H9 (cell line): ENCODE data around the gene CCNO. TPM values are rescaled to one million over a fixed set of nuclear protein-coding genes. Genes with fewer than 3 reads are reported as not detected.

Experiments
- DNase-seq: peaks from one replicate; pipeline ENCODE4 v3.0.0-alpha.2; 2017
- H2AFZ ChIP-seq: one replicate; pipeline ENCODE4 v1.6.1; 2013; ENCODE audit warnings: mild to moderate bottlenecking, low read length, control low read depth, moderate library complexity
- H2AK5ac ChIP-seq: 2 replicates; pipeline ENCODE4 v1.6.1; 2013; ENCODE audit warnings: low read length, control low read depth, mixed read lengths; ENCODE audit not compliant: insufficient read length
- H2BK120ac ChIP-seq: one replicate; pipeline ENCODE4 v1.6.1; 2013; ENCODE audit warnings: low read depth, mild to moderate bottlenecking, low read length, control low read depth, inconsistent platforms; ENCODE audit not compliant: poor library complexity, severe bottlenecking
- H2BK12ac ChIP-seq: 2 replicates; pipeline ENCODE4 v1.6.1; 2013; ENCODE audit warnings: low read length, control low read depth, mixed read lengths, low read depth; ENCODE audit not compliant: insufficient read length
- H2BK15ac ChIP-seq: 2 replicates; pipeline ENCODE4 v1.6.1; 2013; ENCODE audit warnings: low read depth, low read length, control low read depth
- H2BK20ac ChIP-seq: one replicate; pipeline ENCODE4 v1.6.1; 2013; ENCODE audit warnings: low read depth, mild to moderate bottlenecking, low read length, control low read depth, inconsistent platforms; ENCODE audit not compliant: poor library complexity, severe bottlenecking
- H2BK5ac ChIP-seq: 2 replicates; pipeline ENCODE4 v1.6.1; 2013; ENCODE audit warnings: low read length, control low read depth, mixed read lengths; ENCODE audit not compliant: insufficient read length
- H3K14ac ChIP-seq: 2 replicates; pipeline ENCODE4 v1.6.1; 2013; ENCODE audit warnings: low read length, control low read depth; ENCODE audit not compliant: insufficient read depth
- H3K18ac ChIP-seq: 2 replicates; pipeline ENCODE4 v1.6.1; 2013; ENCODE audit warnings: low read depth, mild to moderate bottlenecking, mixed read lengths, low read length, control low read depth; ENCODE audit not compliant: insufficient read length
- H3K23ac ChIP-seq: 2 replicates; pipeline ENCODE4 v1.6.1; 2013; ENCODE audit warnings: low read length, control low read depth, mixed read lengths, low read depth; ENCODE audit not compliant: insufficient read length
- H3K23me2 ChIP-seq: 2 replicates; pipeline ENCODE4 v1.6.1; 2013; ENCODE audit warnings: low read depth, mild to moderate bottlenecking, mixed read lengths, low read length, control low read depth; ENCODE audit not compliant: insufficient read length, poor library complexity, severe bottlenecking
- H3K27ac ChIP-seq: 2 replicates; pipeline ENCODE4 v1.5.1; 2013; ENCODE audit warnings: low read length, control low read depth, mixed read lengths, low read depth; ENCODE audit not compliant: insufficient read length
- H3K27me3 ChIP-seq: 2 replicates; pipeline ENCODE4 v1.6.1; 2013; ENCODE audit warnings: low read length, control low read depth, inconsistent platforms; ENCODE audit not compliant: insufficient read depth
- H3K4ac ChIP-seq: 2 replicates; pipeline ENCODE4 v1.6.1; 2013; ENCODE audit warnings: low read depth, mild to moderate bottlenecking, control low read depth, inconsistent platforms, low read length, moderate library complexity
- H3K4me1 ChIP-seq: 2 replicates; pipeline ENCODE4 v1.6.1; 2013; ENCODE audit warnings: low read length, control low read depth, inconsistent platforms; ENCODE audit not compliant: insufficient read depth
- H3K4me2 ChIP-seq: 2 replicates; pipeline ENCODE4 v1.6.1; 2013; ENCODE audit warnings: low read length, control low read depth, mixed read lengths; ENCODE audit not compliant: insufficient read length, insufficient read depth
- H3K56ac ChIP-seq: 2 replicates; pipeline ENCODE4 v1.6.1; 2013; ENCODE audit warnings: low read depth, mild to moderate bottlenecking, mixed read lengths, low read length, control low read depth; ENCODE audit not compliant: insufficient read length
- H3K79me1 ChIP-seq: 2 replicates; pipeline ENCODE4 v1.6.1; 2013; ENCODE audit warnings: low read depth, mild to moderate bottlenecking, moderate library complexity, low read length, control low read depth, inconsistent platforms; ENCODE audit not compliant: insufficient read depth, poor library complexity, severe bottlenecking
- H3K79me2 ChIP-seq: 2 replicates; pipeline ENCODE4 v1.6.1; 2013; ENCODE audit warnings: low read length, control low read depth, inconsistent platforms; ENCODE audit not compliant: insufficient read depth
- H3K9ac ChIP-seq: 2 replicates; pipeline ENCODE4 v1.6.1; 2013; ENCODE audit warnings: low read length, control low read depth, mixed read lengths; ENCODE audit not compliant: insufficient read length; ENCODE audit errors: extremely low read depth
- H3K9me3 ChIP-seq: one replicate; pipeline ENCODE4 v1.6.1; 2013; ENCODE audit warnings: low read depth, low read length, inconsistent platforms; ENCODE audit not compliant: control insufficient read depth
- H3T11ph ChIP-seq: one replicate; pipeline ENCODE4 v1.6.1; 2013; ENCODE audit warnings: mild to moderate bottlenecking, low read length, control low read depth, inconsistent platforms
- H4K20me1 ChIP-seq: one replicate; pipeline ENCODE4 v1.6.1; 2013; ENCODE audit not compliant: control insufficient read depth, insufficient read length, insufficient read depth
- H4K5ac ChIP-seq: 2 replicates; pipeline ENCODE4 v1.6.1; 2013; ENCODE audit warnings: low read depth, mild to moderate bottlenecking, mixed read lengths, low read length, control low read depth; ENCODE audit not compliant: insufficient read length
- H4K8ac ChIP-seq: replicated peaks from 2 replicates; pipeline ENCODE4 v1.6.1; 2013; ENCODE audit warnings: low read length, control low read depth, mixed read lengths, low read depth; ENCODE audit not compliant: insufficient read length
- H4K91ac ChIP-seq: 2 replicates; pipeline ENCODE4 v1.6.1; 2013; ENCODE audit warnings: low read depth, mild to moderate bottlenecking, moderate library complexity, mixed read lengths, low read length, control low read depth; ENCODE audit not compliant: insufficient read length
- H3K27ac Mint-ChIP-seq, 3 experiments: 2 replicates in 2 of 3; 3 replicates in 1 of 3; pipeline ENCODE4 v1.8.0; 2020 to 2021; ENCODE audit warnings: mixed read lengths in 3 of 3, mild to moderate bottlenecking in 1 of 3, moderate library complexity in 1 of 3
- H3K27me3 Mint-ChIP-seq: 2 replicates; pipeline ENCODE4 v1.8.0; 2021; ENCODE audit warnings: low read depth, mild to moderate bottlenecking, moderate library complexity, mixed read lengths
- H3K36me3 Mint-ChIP-seq, 3 experiments: 2 replicates in 2 of 3; 3 replicates in 1 of 3; pipeline ENCODE4 v1.8.0; 2020 to 2021; ENCODE audit warnings: low read depth in 3 of 3, mixed read lengths in 3 of 3; ENCODE audit not compliant: insufficient read depth in 1 of 3
- H3K4me1 Mint-ChIP-seq, 2 experiments: 2 replicates each; pipeline ENCODE4 v1.8.0; 2020; ENCODE audit warnings: mixed read lengths in 2 of 2
- H3K4me3 Mint-ChIP-seq, 2 experiments: 2 replicates in 1 of 2; 3 replicates in 1 of 2; pipeline ENCODE4 v1.8.0; 2020 to 2021; ENCODE audit warnings: mild to moderate bottlenecking in 2 of 2, mixed read lengths in 2 of 2, moderate library complexity in 1 of 2
- H3K9me3 Mint-ChIP-seq, 2 experiments: 2 replicates in 1 of 2; 3 replicates in 1 of 2; pipeline ENCODE4 v1.8.0; 2020; ENCODE audit warnings: mild to moderate bottlenecking in 2 of 2, mixed read lengths in 2 of 2, moderate library complexity in 1 of 2
- CTCF ChIP-seq: fragments of 200-600 bp; sonication (generic); conservative IDR thresholded peaks from 3 replicates; pipeline ENCODE4 v1.8.0; 2021; ENCODE audit warnings: antibody characterized with exemption, mild to moderate bottlenecking
- WGBS: extraction: QIAGEN DNeasy Blood & Tissue Kit; methylation state at CpG from one replicate; pipeline ENCODE4 v1.1.7; 2013; ENCODE audit warnings: missing lambda C conversion rate, low lambda C conversion rate, mixed read lengths; ENCODE audit not compliant: insufficient read length; ENCODE audit errors: extremely low coverage; 5-methylcytosine and 5-hydroxymethylcytosine counted together
- total RNA-seq: library from RNA; stranded (reverse); gene quantifications from 2 replicates; pipeline ENCODE4 v1.2.1, GENCODE V29; 2021

The CCNO gene
- total RNA-seq, 1 experiment from 2014 or later = 0.24 TPM

- Histone ChIP-seq H3K9ac (no peak overlapping the region), H4K8ac (no peak overlapping the region), H3K4me1 (no peaks in the 10 kb centered on the region), H2AK5ac (no peak overlapping the region), H3K79me2 (no peaks in the 10 kb centered on the region), H3K4me2 (no peak overlapping the region), H3K27me3 (no peaks in the 10 kb centered on the region), H3K27ac (no peak overlapping the region), H3T11ph (no peak overlapping the region), H4K91ac (no peak overlapping the region), H2BK15ac (no peak overlapping the region), H2BK5ac (no peak overlapping the region), H2BK20ac (no peak overlapping the region), H3K14ac (no peak overlapping the region), H3K4ac (no peak overlapping the region), H3K79me1 (no peaks in the 10 kb centered on the region), H4K5ac (no peak overlapping the region), H3K23ac (no peak overlapping the region), H2BK120ac (no peak overlapping the region), H3K18ac (no peak overlapping the region), H3K56ac (no peak overlapping the region), H2BK12ac (no peak overlapping the region), H3K23me2 (no peaks in the 10 kb centered on the region), H3K9me3 (no peaks in the 10 kb centered on the region), H2AFZ (no peak overlapping the region), H4K20me1 (no peaks in the 10 kb centered on the region)
- Mint-ChIP-seq H3K4me3 (no peak overlapping the region), H3K27me3 (peaks cover 40% of the 10 kb centered on the region), H3K36me3 (no peaks in the 10 kb centered on the region), H3K27ac (no peak overlapping the region), H3K9me3 (no peaks in the 10 kb centered on the region), H3K4me1 (no peaks in the 10 kb centered on the region)
- DNase-seq = no peak
- no peak for TF ChIP-seq CTCF
- no CpG with 5 or more reads among the region's 2 CpGs for WGBS
Observed at GRCh38 chr5:55205001-55205400, 28.4 kb downstream of the CCNO start.
